Upper lobe of left lung (tissue), 6 donors: ENCODE results near the gene FOXO3. TPM values are rescaled to one million over a fixed set of nuclear protein-coding genes. Genes with fewer than 3 reads are reported as not detected.

Experiments used
- ATAC-seq, 2 donors: fragments of 200-7000 bp; cut with Tn5 transposase; one replicate each; pipeline ENCODE4 v1.9.1; 2022; ENCODE audit warnings: mild to moderate bottlenecking in 2 of 2, moderate library complexity in 2 of 2; ENCODE audit not compliant: low FRiP score in 2 of 2
- DNase-seq, 2 donors: peaks; one replicate each; pipeline ENCODE4 v3.0.0-alpha.2; 2019 to 2020
- H3K27ac ChIP-seq, 4 donors: fragments of 200-600 bp; sonication (generic); one replicate each; pipeline ENCODE4 v1.5.1; 2016 to 2019
- H3K27me3 ChIP-seq, 4 donors: fragments of 200-600 bp; sonication (generic); one replicate each; pipeline ENCODE4 v1.5.1; 2017 to 2019
- H3K36me3 ChIP-seq, 4 donors: fragments of 200-600 bp; sonication (generic); one replicate each; pipeline ENCODE4 v1.5.1; 2016 to 2019
- H3K4me1 ChIP-seq, 4 donors: fragments of 200-600 bp; sonication (generic); one replicate each; pipeline ENCODE4 v1.5.1; 2018 to 2019
- H3K4me3 ChIP-seq, 4 donors: fragments of 200-600 bp; sonication (generic); one replicate each; pipeline ENCODE4 v1.5.1; 2017 to 2019; ENCODE audit warnings: mild to moderate bottlenecking in 2 of 4, moderate library complexity in 1 of 4
- H3K9me3 ChIP-seq, 4 donors: fragments of 200-600 bp; sonication (generic); one replicate each; pipeline ENCODE4 v1.5.1; 2018 to 2019
- EP300 ChIP-seq, 4 donors: sonication (generic); formaldehyde crosslinking; IDR thresholded peaks; one replicate each; pipeline ENCODE4 v1.5.1; 2017; ENCODE audit warnings: antibody characterized with exemption in 4 of 4, control low read depth in 2 of 4
- POLR2A ChIP-seq, 4 donors: fragments of 450-650 bp; IDR thresholded peaks; one replicate each; pipeline ENCODE4 v1.5.1; 2016 to 2017; ENCODE audit warnings: antibody characterized with exemption in 4 of 4, mild to moderate bottlenecking in 2 of 4
- POLR2AphosphoS5 ChIP-seq, 2 donors: sonication (generic); formaldehyde crosslinking; IDR thresholded peaks; one replicate each; pipeline ENCODE4 v1.5.1; 2017; ENCODE audit warnings: antibody characterized with exemption in 2 of 2
- WGBS, 2 donors: methylation state at CpG; one replicate each; pipeline ENCODE4 v1.1.5; 2017 to 2018; 5-methylcytosine and 5-hydroxymethylcytosine counted together
- total RNA-seq, 6 donors: library from RNA; depleted of rRNA in 4 of 6; stranded (reverse); fragments of >200 nt in 4 of 6; gene quantifications; one replicate each; pipeline versions ENCODE4 v1.1.0 to v1.2.1, GENCODE V29; 2016 to 2021
- TF ChIP-seq, protein P1 (sequence below), 6 experiments: fragments of 450-650 bp in 4 of 6; fragments of 200-600 bp in 2 of 6; sonication (generic) in 2 of 6; IDR thresholded peaks; one replicate each; pipeline ENCODE4 v1.5.1; 2016 to 2019; ENCODE audit warnings: antibody characterized with exemption in 6 of 6
- donor health status: DM: no; HTN: no; CAD: no; lungs with moderate emphysema.
- donor health status: DM: no; HTN: yes; CAD: no; lungs with severe emphysema.

Gene FOXO3
- total RNA-seq, 6 donors from 2014 or later, result 52.6 to 101 (median 71.9) TPM

DNA sequence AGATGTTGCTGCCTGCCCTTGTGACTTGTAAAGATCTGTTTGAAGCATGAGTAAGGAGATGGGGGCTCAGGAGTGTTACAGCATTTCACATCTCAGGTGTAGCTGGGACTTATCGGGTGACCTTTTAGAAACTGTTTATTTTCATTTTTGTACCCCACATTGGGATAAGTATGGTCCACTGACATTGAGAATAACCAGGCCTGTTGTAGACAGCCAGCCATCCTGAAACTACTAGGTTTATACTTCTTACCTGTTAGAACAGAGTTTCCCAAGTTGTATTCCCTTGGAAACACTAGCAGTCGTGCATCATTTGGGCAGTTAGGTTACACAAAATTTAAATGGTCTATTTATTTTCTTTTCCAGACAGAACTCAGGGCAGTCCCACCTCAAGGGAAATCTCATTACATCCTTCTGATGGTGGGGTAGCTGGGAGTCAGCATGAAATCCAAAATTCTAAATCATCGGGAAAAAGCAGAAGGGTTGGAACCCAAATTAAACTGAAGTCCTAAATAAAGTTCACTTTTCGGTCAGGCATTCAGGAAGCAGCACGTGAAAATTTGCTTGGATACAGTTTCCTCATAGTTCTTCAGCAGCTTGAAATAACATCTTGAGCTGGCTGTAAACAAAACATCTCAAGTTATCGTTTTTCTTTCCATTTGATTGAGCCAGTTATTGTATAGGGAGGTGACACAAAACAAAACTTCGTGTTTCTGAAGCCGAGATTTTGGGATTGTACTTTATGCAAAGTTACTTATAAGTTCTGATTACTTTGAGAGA lies 30.5 kb downstream of the FOXO3 start:
- ATAC-seq (no peak), DNase-seq (no peak)
- Histone ChIP-seq H3K4me3 (no peak overlapping the region), H3K4me1 (peaks cover 90 to 99% (median 97%) of the 10 kb centered on the region in 4 donors), H3K9me3 (no peaks in the 10 kb centered on the region), H3K27me3 (no peaks in the 10 kb centered on the region), H3K27ac (peak overlapping the region; percentile 85 to 90 (median 86)), H3K36me3 (no peaks in the 10 kb centered on the region)
- 41 to 47% methylated on average over 8 of the region's 8 CpGs for WGBS, 2 donors
- TF ChIP-seq POLR2AphosphoS5 (IDR thresholded peaks at IDR 0.05), result peak in 1 of 2 donors; percentile 27
- TF ChIP-seq POLR2A (IDR thresholded peaks at IDR 0.05), result no peak
- TF ChIP-seq EP300 (IDR thresholded peaks at IDR 0.05), result peak in 2 of 4 donors; percentile 33 to 50
- TF ChIP-seq, protein P1, sequence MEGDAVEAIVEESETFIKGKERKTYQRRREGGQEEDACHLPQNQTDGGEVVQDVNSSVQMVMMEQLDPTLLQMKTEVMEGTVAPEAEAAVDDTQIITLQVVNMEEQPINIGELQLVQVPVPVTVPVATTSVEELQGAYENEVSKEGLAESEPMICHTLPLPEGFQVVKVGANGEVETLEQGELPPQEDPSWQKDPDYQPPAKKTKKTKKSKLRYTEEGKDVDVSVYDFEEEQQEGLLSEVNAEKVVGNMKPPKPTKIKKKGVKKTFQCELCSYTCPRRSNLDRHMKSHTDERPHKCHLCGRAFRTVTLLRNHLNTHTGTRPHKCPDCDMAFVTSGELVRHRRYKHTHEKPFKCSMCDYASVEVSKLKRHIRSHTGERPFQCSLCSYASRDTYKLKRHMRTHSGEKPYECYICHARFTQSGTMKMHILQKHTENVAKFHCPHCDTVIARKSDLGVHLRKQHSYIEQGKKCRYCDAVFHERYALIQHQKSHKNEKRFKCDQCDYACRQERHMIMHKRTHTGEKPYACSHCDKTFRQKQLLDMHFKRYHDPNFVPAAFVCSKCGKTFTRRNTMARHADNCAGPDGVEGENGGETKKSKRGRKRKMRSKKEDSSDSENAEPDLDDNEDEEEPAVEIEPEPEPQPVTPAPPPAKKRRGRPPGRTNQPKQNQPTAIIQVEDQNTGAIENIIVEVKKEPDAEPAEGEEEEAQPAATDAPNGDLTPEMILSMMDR (IDR thresholded peaks at IDR 0.05), result no peak

DNA sequence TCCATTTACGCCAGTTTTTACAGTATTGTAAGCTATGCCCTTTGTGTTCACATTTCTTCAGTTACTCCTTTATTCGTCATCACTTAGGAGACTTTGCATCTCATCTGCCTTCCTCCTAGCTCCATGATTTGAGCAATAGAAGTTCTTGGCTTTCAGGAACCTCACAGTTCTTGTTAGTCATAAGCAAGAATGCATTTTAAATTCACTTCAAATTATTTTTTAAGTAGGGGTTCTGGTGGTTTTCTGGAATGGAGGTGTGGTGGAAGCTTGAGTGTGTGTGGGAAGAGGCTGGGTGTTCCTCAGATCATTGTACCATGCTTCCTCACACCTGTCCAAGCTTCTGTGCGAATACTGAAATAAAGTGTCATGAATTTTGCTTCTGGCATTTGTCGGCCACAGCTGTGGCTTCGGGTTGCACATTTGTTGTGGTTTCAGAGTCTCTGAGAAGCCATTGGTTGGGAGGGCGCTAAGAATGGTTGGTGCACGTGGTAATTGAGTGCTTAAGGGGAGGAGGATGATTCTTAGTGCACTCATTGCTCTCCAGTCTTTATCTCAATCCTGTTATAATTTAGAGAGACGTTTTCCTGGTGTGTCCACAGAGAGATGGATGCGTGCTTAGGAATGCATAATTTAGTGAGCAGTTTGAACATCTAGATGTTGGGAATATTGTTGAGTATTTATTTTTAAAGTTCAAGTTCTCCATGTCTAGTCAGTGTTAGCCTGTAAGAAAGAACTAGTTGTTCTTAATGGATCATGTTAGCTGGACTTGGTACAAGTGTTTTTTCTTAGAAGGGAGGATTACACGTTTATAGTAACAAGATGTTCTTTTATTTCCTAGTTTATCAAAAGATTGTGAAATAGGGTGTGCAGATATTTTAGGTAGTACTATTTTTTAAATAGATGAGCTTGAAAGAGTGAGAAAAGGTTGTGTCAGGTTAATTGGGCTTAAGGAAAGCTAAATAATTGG lies 31.9 kb downstream of the FOXO3 start:
- WGBS, 2 donors, result 36 to 49% methylated on average over 10 of the region's 10 CpGs
- Histone ChIP-seq H3K27me3 (no peaks in the 10 kb centered on the region), H3K36me3 (no peaks in the 10 kb centered on the region), H3K9me3 (no peaks in the 10 kb centered on the region), H3K4me3 (no peak overlapping the region), H3K4me1 (peaks cover 89 to 97% (median 96%) of the 10 kb centered on the region in 4 donors), H3K27ac (peak overlapping the region; percentile 85 to 90 (median 86))
- ATAC-seq, result peak in 1 of 2 donors; percentile 60
- peak in 1 of 2 donors; percentile 46 for DNase-seq
- peak in 1 of 2 donors; percentile 43 for TF ChIP-seq POLR2AphosphoS5 (IDR thresholded peaks at IDR 0.05)
- TF ChIP-seq EP300 (IDR thresholded peaks at IDR 0.05), result peak in 2 of 4 donors; percentile 24 to 34
- TF ChIP-seq, protein P1 (IDR thresholded peaks at IDR 0.05), result no peak

DNA sequence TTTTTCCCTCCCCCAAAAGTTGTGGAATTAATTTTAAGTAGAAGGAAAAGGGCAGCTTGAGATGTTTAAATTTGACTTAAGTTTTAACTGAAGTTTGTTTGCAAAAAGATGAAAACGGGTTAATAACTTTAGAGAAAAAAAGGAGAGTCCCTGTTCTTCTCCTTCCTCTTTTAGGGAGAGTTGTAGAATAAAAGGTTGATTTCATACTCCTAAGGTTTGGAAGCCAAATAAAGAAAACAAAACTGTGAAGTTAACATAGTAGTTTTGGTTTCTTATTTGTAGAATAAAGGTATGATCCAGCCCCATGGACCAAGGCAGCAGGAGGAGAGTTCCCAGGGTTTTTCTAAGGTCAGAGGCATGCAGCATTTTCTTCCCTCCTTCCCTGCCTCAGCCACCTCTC lies 33.4 kb downstream of the FOXO3 start:
- peak overlapping the region; percentile 85 to 90 (median 86) for H3K27ac ChIP-seq
- no peaks in the 10 kb centered on the region for H3K9me3 ChIP-seq
- H3K36me3 ChIP-seq, result no peaks in the 10 kb centered on the region
- TF ChIP-seq POLR2A (IDR thresholded peaks at IDR 0.05) (no peak), EP300 (IDR thresholded peaks at IDR 0.05) (no peak), POLR2AphosphoS5 (IDR thresholded peaks at IDR 0.05) (no peak)
- TF ChIP-seq, protein P1 (IDR thresholded peaks at IDR 0.05), result no peak
- 28 to 46% methylated on average over 1 of the region's 1 CpG for WGBS, 2 donors
- ATAC-seq (no peak), DNase-seq (no peak)
- H3K4me1 ChIP-seq, result peaks cover 84 to 97% (median 92%) of the 10 kb centered on the region in 4 donors
- no peak overlapping the region for H3K4me3 ChIP-seq
- H3K27me3 ChIP-seq, result no peaks in the 10 kb centered on the region

DNA sequence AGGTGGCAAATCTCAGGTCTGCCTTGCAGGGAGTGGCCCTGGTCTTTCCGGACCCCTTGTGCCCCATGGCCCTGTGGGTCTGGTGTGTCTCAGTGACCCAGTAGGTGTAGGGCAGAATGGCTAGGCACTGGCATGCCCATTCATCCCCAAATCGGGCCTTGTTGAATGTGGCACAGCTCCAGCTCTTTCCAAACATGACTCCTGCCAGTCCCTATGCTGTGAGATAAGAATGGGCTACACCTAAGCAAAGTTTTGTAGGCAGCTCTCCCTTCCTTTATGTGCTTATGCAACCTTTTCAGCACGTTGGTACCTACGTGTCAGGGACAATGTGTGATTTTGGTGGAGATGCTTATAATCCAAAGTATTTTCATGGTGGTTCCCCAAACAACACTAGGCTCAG lies 33.9 kb downstream of the FOXO3 start:
- TF ChIP-seq POLR2AphosphoS5 (IDR thresholded peaks at IDR 0.05) (peak in 1 of 2 donors; percentile 22), POLR2A (IDR thresholded peaks at IDR 0.05) (no peak), EP300 (IDR thresholded peaks at IDR 0.05) (no peak)
- ATAC-seq, result no peak
- DNase-seq, result peak in 1 of 2 donors; percentile 56
- 60% methylated on average over 3 to 4 of the region's 4 CpGs for WGBS, 2 donors
- peaks cover 82 to 94% (median 91%) of the 10 kb centered on the region in 4 donors for H3K4me1 ChIP-seq
- H3K27me3 ChIP-seq, result no peaks in the 10 kb centered on the region
- H3K9me3 ChIP-seq, result no peaks in the 10 kb centered on the region
- no peak overlapping the region for H3K4me3 ChIP-seq
- no peaks in the 10 kb centered on the region for H3K36me3 ChIP-seq
- peak overlapping the region; percentile 85 to 90 (median 86) for H3K27ac ChIP-seq

DNA sequence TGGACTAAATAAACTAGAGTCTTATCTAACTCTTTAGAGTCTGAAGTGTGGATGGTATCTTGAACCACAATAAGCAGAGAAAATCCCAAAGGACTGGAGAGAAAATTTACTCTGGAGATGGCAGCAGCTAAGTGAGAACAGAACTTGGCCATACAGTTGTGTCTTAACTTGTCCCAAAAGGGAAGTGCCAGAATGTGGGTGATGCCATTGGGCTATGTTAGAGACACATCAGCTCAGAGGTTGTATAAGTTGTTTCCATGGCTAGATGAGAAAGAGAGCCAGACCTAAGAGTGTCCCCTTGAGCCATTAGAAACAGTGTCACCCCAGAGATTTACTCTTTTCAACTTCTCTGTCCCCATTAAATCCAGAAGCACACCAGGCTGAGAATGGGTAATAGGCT lies 36.2 kb downstream of the FOXO3 start:
- DNase-seq (no peak), ATAC-seq (peak in 1 of 2 donors; percentile 39)
- peaks cover 62 to 76% (median 72%) of the 10 kb centered on the region in 4 donors for H3K4me1 ChIP-seq
- no peaks in the 10 kb centered on the region for H3K9me3 ChIP-seq
- H3K27me3 ChIP-seq, result no peaks in the 10 kb centered on the region
- H3K27ac ChIP-seq, result peak overlapping the region; percentile 6 to 67 (median 60)
- no peaks in the 10 kb centered on the region for H3K36me3 ChIP-seq
- no peak for TF ChIP-seq POLR2A (IDR thresholded peaks at IDR 0.05)
- no peak for TF ChIP-seq POLR2AphosphoS5 (IDR thresholded peaks at IDR 0.05)
- TF ChIP-seq, protein P1 (IDR thresholded peaks at IDR 0.05), result no peak
- H3K4me3 ChIP-seq, result no peak overlapping the region
